Measurements from ENCODE around the gene SERPINB1. TPM values are rescaled to one million over a fixed set of nuclear protein-coding genes. Genes with fewer than 3 reads are reported as not detected.

The SERPINB1 gene
- polyA plus RNA-seq, 2 of the 4 experiments (the other 2 are of a cell fraction): 52.7 to 135 TPM

- H3K4me1 ChIP-seq: peaks cover 39% of the 10 kb centered on the region
- H3K4me3 ChIP-seq: peak overlapping the region; percentile 32; the same call in 2 of the 3 replicates
- ChIA-PET CTCF (interaction anchor here (0.8 to 3.0 kb wide), 7 partner anchors 10 to 75 kb away, joined by 3 to 12 read pairs (median 3); no protein-coding TSS in a partner anchor), POLR2A (interaction anchor here (0.6 to 1.8 kb wide), 5 partner anchors 12 to 38 kb away, joined by 3 to 6 read pairs (median 3); partner anchors contain the start of genes SERPINB1 and SERPINB9)
- H3K9me3 ChIP-seq: no peaks in the 10 kb centered on the region
- peak; percentile 59 to 79; a peak in 5 of 6 replicates for ATAC-seq
- H3K4me2 ChIP-seq: peak overlapping the region; percentile 92
- no peak for FAIRE-seq
- peak overlapping the region; percentile 96 to 100 for H3K27ac ChIP-seq
- peak; percentile 43 to 86 for DNase-seq (ENCODE audit: low read depth in 1 of 2, low spot score in 1 of 2)
- 15% methylated on average over 9 of the region's 13 CpGs for WGBS (ENCODE audit: missing lambda C conversion rate)
- TF ChIP-seq JUN (IDR thresholded peaks at IDR 0.05) (peak in 1 of 2 experiments; percentile 58; a peak in 1 of 5 replicates), CEBPB (IDR thresholded peaks at IDR 0.05) (peak; percentile 50 to 89; a peak in 3 of 4 replicates), EP300 (IDR thresholded peaks at IDR 0.05) (peak in 1 of 2 experiments; percentile 46; a peak in 1 of 5 replicates), RFX5 (IDR thresholded peaks at IDR 0.05) (no peak), FOSL2 (IDR thresholded peaks at IDR 0.05) (peak; percentile 29; the same call in 1 of the 2 replicates), FOSL2 (CRISPR knock-in tag; IDR thresholded peaks at IDR 0.05) (peak; percentile 75), ZC3H11A (IDR thresholded peaks at IDR 0.05) (no peak), MAFK (IDR thresholded peaks at IDR 0.05; ENCODE audit: partially characterized antibody) (peak; percentile 87), MAX (IDR thresholded peaks at IDR 0.05) (peak; percentile 63), NR3C1 (IDR thresholded peaks at IDR 0.05) (no peak), NFE2L2 (conservative IDR thresholded peaks at IDR 0.05; ENCODE audit: low read length) (peak; percentile 63), E2F6 (IDR thresholded peaks at IDR 0.05; ENCODE audit: borderline replicate concordance, low read depth) (peak; percentile 52; the same call in 1 of the 2 replicates), HOXA7 (CRISPR knock-in tag; IDR thresholded peaks at IDR 0.05) (no peak)
These were observed 35.6 kb upstream of the SERPINB1 start for GRCh38 chr6:2877057-2877882.

- Histone ChIP-seq H3K4me2 (peak overlapping the region; percentile 92), H3K9me3 (no peaks in the 10 kb centered on the region), H3K4me1 (peaks cover 39% of the 10 kb centered on the region), H3K4me3 (peak overlapping the region; percentile 44), H3K27ac (peak overlapping the region; percentile 96 to 100)
- 21% methylated on average over 13 of the region's 25 CpGs for WGBS (ENCODE audit: missing lambda C conversion rate)
- peak; percentile 87 to 92 for ATAC-seq
- FAIRE-seq: no peak
- peak; percentile 74 to 86 for DNase-seq (ENCODE audit: low read depth in 1 of 2, low spot score in 1 of 2)
- ChIA-PET CTCF (interaction anchor here (0.8 to 3.0 kb wide), 8 partner anchors 9 to 76 kb away, joined by 3 to 12 read pairs (median 4); no protein-coding TSS in a partner anchor), POLR2A (interaction anchor here (0.6 to 1.8 kb wide), 5 partner anchors 11 to 113 kb away, joined by 3 to 6 read pairs (median 4); partner anchors contain the start of genes SERPINB1 and SERPINB9)
- TF ChIP-seq ELK1 (IDR thresholded peaks at IDR 0.05; ENCODE audit: low read depth, low read length): no peak
- peak; percentile 75 for TF ChIP-seq MAX (IDR thresholded peaks at IDR 0.05)
- no peak for TF ChIP-seq HOXA7 (CRISPR knock-in tag; IDR thresholded peaks at IDR 0.05)
- TF ChIP-seq EP300 (IDR thresholded peaks at IDR 0.05): 0 out of 5 replicates have a peak, but pooled peaks of 1 of the 2 experiments have one; percentile 15
- 0 out of 2 replicates have a peak, but pooled peaks have one; percentile 30 for TF ChIP-seq HES2 (IDR thresholded peaks at IDR 0.05)
- no peak for TF ChIP-seq NR3C1 (IDR thresholded peaks at IDR 0.05)
- TF ChIP-seq JUN (IDR thresholded peaks at IDR 0.05): peak in 1 of 2 experiments; percentile 55; a peak in 1 of 5 replicates
- TF ChIP-seq HOXB5 (CRISPR knock-in tag; IDR thresholded peaks at IDR 0.05): no peak
- TF ChIP-seq HOXB13 (CRISPR knock-in tag; IDR thresholded peaks at IDR 0.05; ENCODE audit: low read depth): 0 out of 2 replicates have a peak, but pooled peaks have one; percentile 38
- no peak for TF ChIP-seq USF2 (IDR thresholded peaks at IDR 0.05)
- no peak for TF ChIP-seq ZNF302 (CRISPR knock-in tag; IDR thresholded peaks at IDR 0.05)
- 0 out of 2 replicates have a peak, but pooled peaks have one; percentile 23 for TF ChIP-seq GATA3 (IDR thresholded peaks at IDR 0.05; ENCODE audit: borderline replicate concordance)
- TF ChIP-seq PBX3 (IDR thresholded peaks at IDR 0.05): 0 out of 2 replicates have a peak, but pooled peaks have one; percentile 50
- 0 out of 2 replicates have a peak, but pooled peaks have one; percentile 42 for TF ChIP-seq JUNB (IDR thresholded peaks at IDR 0.05)
- no peak for TF ChIP-seq BCL3 (IDR thresholded peaks at IDR 0.05)
- no peak for TF ChIP-seq FOSL2 (IDR thresholded peaks at IDR 0.05)
- peak; percentile 76 for TF ChIP-seq FOSL2 (CRISPR knock-in tag; IDR thresholded peaks at IDR 0.05)
- no peak for TF ChIP-seq ZC3H11A (IDR thresholded peaks at IDR 0.05)
- TF ChIP-seq MAFK (IDR thresholded peaks at IDR 0.05; ENCODE audit: partially characterized antibody): peak; percentile 42
- TF ChIP-seq POLR2A (IDR thresholded peaks at IDR 0.05; ENCODE audit: low read length): peak; percentile 23; the same call in 1 of the 2 replicates
- no peak for TF ChIP-seq NFE2L2 (conservative IDR thresholded peaks at IDR 0.05; ENCODE audit: low read length)
- no peak for TF ChIP-seq RCOR1 (IDR thresholded peaks at IDR 0.05; ENCODE audit: low read depth, low read length)
- TF ChIP-seq CHD2 (IDR thresholded peaks at IDR 0.05; ENCODE audit: low read length, partially characterized antibody): no peak
- TF ChIP-seq CEBPB (IDR thresholded peaks at IDR 0.05): peak; percentile 73 to 85
These were observed 34.8 kb upstream of the SERPINB1 start for GRCh38 chr6:2876210-2877056.

Data from A549 (cell line).